WTC11 (cell line): ENCODE data around the gene GGA3. TPM values are rescaled to one million over a fixed set of nuclear protein-coding genes. Genes with fewer than 3 reads are reported as not detected.

Source experiments
- CBFB ChIP-seq: sonication (generic); formaldehyde crosslinking; IDR thresholded peaks from 2 replicates; pipeline ENCODE4 v1.8.1; 2022; ENCODE audit warnings: mild to moderate bottlenecking, low read depth, missing genetic modification reagents
- CREM ChIP-seq: sonication (generic); formaldehyde crosslinking; IDR thresholded peaks from 2 replicates; pipeline ENCODE4 v1.8.1; 2022; ENCODE audit warnings: mild to moderate bottlenecking, missing genetic modification reagents, moderate library complexity
- FOXJ3 ChIP-seq: sonication (generic); formaldehyde crosslinking; IDR thresholded peaks from 2 replicates; pipeline ENCODE4 v1.9.0; 2021; ENCODE audit warnings: missing genetic modification reagents, mild to moderate bottlenecking, borderline replicate concordance
- FOXK1 ChIP-seq: sonication (generic); formaldehyde crosslinking; IDR thresholded peaks from 2 replicates; pipeline ENCODE4 v1.8.0; 2022; ENCODE audit warnings: mild to moderate bottlenecking, moderate library complexity, missing genetic modification reagents
- GRHL2 ChIP-seq: fragments of 250-450 bp; sonication (Bioruptor Pico); IDR thresholded peaks from 2 replicates; pipeline ENCODE4 v1.8.0; 2022; ENCODE audit warnings: mild to moderate bottlenecking, moderate library complexity; ENCODE audit not compliant: insufficient replicate concordance, severe bottlenecking
- KAT7 ChIP-seq: sonication (generic); formaldehyde crosslinking; IDR thresholded peaks from 2 replicates; pipeline ENCODE4 v1.8.1; 2023; ENCODE audit warnings: missing genetic modification reagents, mild to moderate bottlenecking, borderline replicate concordance
- MYBL2 ChIP-seq: sonication (generic); formaldehyde crosslinking; IDR thresholded peaks from 2 replicates; pipeline ENCODE4 v1.8.1; 2023; ENCODE audit warnings: mild to moderate bottlenecking, moderate library complexity, missing genetic modification reagents
- NR3C1 ChIP-seq: sonication (generic); formaldehyde crosslinking; conservative IDR thresholded peaks from 2 replicates; pipeline ENCODE4 v1.8.1; 2023; ENCODE audit warnings: low read depth, mild to moderate bottlenecking, missing genetic modification reagents
- SP1 ChIP-seq: sonication (generic); formaldehyde crosslinking; conservative IDR thresholded peaks from 2 replicates; pipeline ENCODE4 v1.8.1; 2022; ENCODE audit warnings: missing genetic modification reagents
- TEAD1 ChIP-seq: sonication (generic); formaldehyde crosslinking; IDR thresholded peaks from 2 replicates; pipeline ENCODE4 v1.8.0; 2022; ENCODE audit warnings: mild to moderate bottlenecking, missing genetic modification reagents
- TEAD4 ChIP-seq: sonication (generic); formaldehyde crosslinking; IDR thresholded peaks from 2 replicates; pipeline ENCODE4 v1.8.0; 2022; ENCODE audit warnings: mild to moderate bottlenecking, missing genetic modification reagents
- TP53 ChIP-seq: sonication (generic); formaldehyde crosslinking; IDR thresholded peaks from 2 replicates; pipeline ENCODE4 v1.8.1; 2023; ENCODE audit warnings: mild to moderate bottlenecking, missing genetic modification reagents
- ZNF263 ChIP-seq: sonication (generic); formaldehyde crosslinking; IDR thresholded peaks from 2 replicates; pipeline ENCODE4 v1.8.1; 2022; ENCODE audit warnings: low read depth, mild to moderate bottlenecking, moderate library complexity, missing genetic modification reagents
- ZNF317 ChIP-seq: sonication (generic); formaldehyde crosslinking; IDR thresholded peaks from 2 replicates; pipeline ENCODE4 v1.8.1; 2023; ENCODE audit warnings: low read depth, mild to moderate bottlenecking, moderate library complexity, missing genetic modification reagents, borderline replicate concordance
- total RNA-seq: library from RNA; stranded (reverse); gene quantifications from 3 replicates; pipeline ENCODE4 v1.2.3, GENCODE V29; 2021
- TF ChIP-seq, protein P1 (sequence below): sonication (generic); formaldehyde crosslinking; IDR thresholded peaks from 2 replicates; pipeline ENCODE4 v1.8.1; 2023; ENCODE audit warnings: mild to moderate bottlenecking, missing genetic modification reagents, borderline replicate concordance
- TF ChIP-seq, protein P2 (sequence below): sonication (generic); formaldehyde crosslinking; IDR thresholded peaks from 2 replicates; pipeline ENCODE4 v1.8.0; 2022; ENCODE audit warnings: missing genetic modification reagents
- TF ChIP-seq, protein P3 (sequence below): fragments of 250-450 bp; sonication (Bioruptor Pico); conservative IDR thresholded peaks from 2 replicates; pipeline ENCODE4 v1.9.0; 2021; ENCODE audit warnings: mild to moderate bottlenecking
- TF ChIP-seq, protein P4 (sequence below): sonication (generic); formaldehyde crosslinking; IDR thresholded peaks from 2 replicates; pipeline ENCODE4 v1.8.1; 2023; ENCODE audit warnings: mild to moderate bottlenecking, missing genetic modification reagents, moderate library complexity
- TF ChIP-seq, protein P5 (sequence below): sonication (generic); formaldehyde crosslinking; IDR thresholded peaks from 2 replicates; pipeline ENCODE4 v1.8.0; 2023; ENCODE audit warnings: missing genetic modification reagents
- TF ChIP-seq, protein P6 (sequence below): sonication (generic); formaldehyde crosslinking; IDR thresholded peaks from 2 replicates; pipeline ENCODE4 v1.8.0; 2022; ENCODE audit warnings: mild to moderate bottlenecking, missing genetic modification reagents
- TF ChIP-seq, protein P7 (sequence below): sonication (generic); formaldehyde crosslinking; conservative IDR thresholded peaks from 2 replicates; pipeline ENCODE4 v1.8.1; 2022; ENCODE audit warnings: mild to moderate bottlenecking, missing genetic modification reagents
- TF ChIP-seq, protein P8 (sequence below): fragments of 250-450 bp; sonication (Bioruptor Pico); IDR thresholded peaks from 2 replicates; pipeline ENCODE4 v1.9.0; 2021; ENCODE audit warnings: moderate library complexity, mild to moderate bottlenecking, inconsistent platforms, borderline replicate concordance
- TF ChIP-seq, protein P9 (sequence below): sonication (generic); formaldehyde crosslinking; IDR thresholded peaks from 2 replicates; pipeline ENCODE4 v1.8.1; 2022; ENCODE audit warnings: mild to moderate bottlenecking, moderate library complexity, missing genetic modification reagents

Gene GGA3
- total RNA-seq, 1 experiment from 2014 or later, result 66.9 TPM

DNA sequence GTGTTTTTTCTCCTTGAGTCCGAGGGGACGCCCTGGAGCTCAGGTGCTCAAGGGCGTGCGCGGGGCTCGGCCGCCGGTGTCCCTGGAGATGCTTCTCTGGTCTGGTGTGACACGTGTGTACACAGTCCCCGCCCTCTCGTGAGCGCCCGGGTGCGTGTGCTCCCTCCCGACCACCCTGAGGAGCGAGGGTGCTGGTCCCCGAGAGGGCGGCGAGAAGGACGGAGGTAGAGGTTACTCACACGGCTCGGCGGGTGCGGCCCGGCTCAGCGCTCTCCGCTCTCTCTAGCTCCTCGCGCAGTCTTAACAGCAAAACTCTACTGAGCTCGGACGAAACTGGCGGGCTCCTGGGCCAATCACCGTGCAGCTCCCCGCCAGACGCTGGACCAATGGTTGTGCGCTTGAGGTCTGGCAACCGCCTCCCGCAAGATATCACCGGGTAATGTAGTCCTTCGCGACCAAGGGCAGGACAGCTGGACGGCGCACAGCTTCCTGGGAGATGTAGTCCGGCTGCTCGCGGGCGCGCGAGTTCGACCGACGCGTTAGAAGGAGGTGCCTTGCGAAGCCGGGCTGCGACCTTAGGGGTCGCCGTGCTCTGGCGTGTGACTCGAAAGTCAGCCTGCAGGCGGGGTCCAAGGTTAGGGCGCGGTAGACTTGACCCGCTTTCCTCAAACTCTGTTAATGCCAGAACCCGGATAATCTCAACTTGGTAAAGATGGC lies 27.9 kb upstream of the GGA3 start, which contains the start of gene SLC25A19 (continued):
- TF ChIP-seq, protein P1, sequence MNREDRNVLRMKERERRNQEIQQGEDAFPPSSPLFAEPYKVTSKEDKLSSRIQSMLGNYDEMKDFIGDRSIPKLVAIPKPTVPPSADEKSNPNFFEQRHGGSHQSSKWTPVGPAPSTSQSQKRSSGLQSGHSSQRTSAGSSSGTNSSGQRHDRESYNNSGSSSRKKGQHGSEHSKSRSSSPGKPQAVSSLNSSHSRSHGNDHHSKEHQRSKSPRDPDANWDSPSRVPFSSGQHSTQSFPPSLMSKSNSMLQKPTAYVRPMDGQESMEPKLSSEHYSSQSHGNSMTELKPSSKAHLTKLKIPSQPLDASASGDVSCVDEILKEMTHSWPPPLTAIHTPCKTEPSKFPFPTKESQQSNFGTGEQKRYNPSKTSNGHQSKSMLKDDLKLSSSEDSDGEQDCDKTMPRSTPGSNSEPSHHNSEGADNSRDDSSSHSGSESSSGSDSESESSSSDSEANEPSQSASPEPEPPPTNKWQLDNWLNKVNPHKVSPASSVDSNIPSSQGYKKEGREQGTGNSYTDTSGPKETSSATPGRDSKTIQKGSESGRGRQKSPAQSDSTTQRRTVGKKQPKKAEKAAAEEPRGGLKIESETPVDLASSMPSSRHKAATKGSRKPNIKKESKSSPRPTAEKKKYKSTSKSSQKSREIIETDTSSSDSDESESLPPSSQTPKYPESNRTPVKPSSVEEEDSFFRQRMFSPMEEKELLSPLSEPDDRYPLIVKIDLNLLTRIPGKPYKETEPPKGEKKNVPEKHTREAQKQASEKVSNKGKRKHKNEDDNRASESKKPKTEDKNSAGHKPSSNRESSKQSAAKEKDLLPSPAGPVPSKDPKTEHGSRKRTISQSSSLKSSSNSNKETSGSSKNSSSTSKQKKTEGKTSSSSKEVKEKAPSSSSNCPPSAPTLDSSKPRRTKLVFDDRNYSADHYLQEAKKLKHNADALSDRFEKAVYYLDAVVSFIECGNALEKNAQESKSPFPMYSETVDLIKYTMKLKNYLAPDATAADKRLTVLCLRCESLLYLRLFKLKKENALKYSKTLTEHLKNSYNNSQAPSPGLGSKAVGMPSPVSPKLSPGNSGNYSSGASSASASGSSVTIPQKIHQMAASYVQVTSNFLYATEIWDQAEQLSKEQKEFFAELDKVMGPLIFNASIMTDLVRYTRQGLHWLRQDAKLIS (CRISPR knock-in tag), result no peak
- TF ChIP-seq, protein P2, sequence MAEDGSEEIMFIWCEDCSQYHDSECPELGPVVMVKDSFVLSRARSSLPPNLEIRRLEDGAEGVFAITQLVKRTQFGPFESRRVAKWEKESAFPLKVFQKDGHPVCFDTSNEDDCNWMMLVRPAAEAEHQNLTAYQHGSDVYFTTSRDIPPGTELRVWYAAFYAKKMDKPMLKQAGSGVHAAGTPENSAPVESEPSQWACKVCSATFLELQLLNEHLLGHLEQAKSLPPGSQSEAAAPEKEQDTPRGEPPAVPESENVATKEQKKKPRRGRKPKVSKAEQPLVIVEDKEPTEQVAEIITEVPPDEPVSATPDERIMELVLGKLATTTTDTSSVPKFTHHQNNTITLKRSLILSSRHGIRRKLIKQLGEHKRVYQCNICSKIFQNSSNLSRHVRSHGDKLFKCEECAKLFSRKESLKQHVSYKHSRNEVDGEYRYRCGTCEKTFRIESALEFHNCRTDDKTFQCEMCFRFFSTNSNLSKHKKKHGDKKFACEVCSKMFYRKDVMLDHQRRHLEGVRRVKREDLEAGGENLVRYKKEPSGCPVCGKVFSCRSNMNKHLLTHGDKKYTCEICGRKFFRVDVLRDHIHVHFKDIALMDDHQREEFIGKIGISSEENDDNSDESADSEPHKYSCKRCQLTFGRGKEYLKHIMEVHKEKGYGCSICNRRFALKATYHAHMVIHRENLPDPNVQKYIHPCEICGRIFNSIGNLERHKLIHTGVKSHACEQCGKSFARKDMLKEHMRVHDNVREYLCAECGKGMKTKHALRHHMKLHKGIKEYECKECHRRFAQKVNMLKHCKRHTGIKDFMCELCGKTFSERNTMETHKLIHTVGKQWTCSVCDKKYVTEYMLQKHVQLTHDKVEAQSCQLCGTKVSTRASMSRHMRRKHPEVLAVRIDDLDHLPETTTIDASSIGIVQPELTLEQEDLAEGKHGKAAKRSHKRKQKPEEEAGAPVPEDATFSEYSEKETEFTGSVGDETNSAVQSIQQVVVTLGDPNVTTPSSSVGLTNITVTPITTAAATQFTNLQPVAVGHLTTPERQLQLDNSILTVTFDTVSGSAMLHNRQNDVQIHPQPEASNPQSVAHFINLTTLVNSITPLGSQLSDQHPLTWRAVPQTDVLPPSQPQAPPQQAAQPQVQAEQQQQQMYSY (CRISPR knock-in tag), result no peak
- TF ChIP-seq NR3C1 (CRISPR knock-in tag), result 0 out of 2 replicates have a peak, but pooled peaks have one; percentile 71
- no peak for TF ChIP-seq FOXJ3 (CRISPR knock-in tag)
- no peak for TF ChIP-seq ZNF317 (CRISPR knock-in tag)
- TF ChIP-seq, protein P3, sequence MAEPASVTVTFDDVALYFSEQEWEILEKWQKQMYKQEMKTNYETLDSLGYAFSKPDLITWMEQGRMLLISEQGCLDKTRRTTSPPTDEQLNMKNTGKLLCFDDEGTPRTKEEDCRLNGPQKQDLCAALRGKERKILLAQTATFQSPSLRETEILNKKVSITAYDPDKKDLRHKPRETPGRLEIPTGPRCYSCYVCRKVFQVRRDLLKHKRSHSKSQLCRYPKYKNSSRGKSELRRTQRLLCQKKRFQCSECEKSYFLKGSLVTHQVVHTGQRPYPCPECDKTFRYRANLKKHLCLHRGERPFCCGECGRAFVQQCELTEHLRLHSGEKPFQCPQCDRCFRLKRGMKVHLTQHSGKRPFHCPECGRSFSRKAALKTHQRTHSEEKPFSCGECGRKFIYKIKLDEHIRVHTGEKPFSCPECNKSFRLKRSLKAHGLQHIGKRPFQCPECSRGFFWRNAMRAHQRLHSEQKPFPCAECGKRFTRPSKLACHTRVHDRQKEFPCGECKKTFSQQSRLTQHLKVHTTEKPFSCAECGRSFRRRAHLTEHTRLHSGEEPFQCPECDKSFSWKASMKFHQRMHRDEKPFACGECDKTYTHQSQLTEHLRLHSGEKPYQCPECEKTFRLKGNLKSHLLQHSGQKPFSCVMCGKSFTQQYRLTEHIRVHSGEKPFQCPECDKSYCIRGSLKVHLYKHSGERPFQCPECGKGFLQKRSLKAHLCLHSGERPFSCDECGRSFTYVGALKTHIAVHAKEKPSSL (CRISPR knock-in tag), result no peak
- TF ChIP-seq ZNF263 (CRISPR knock-in tag), result no peak
- TF ChIP-seq TEAD4 (CRISPR knock-in tag), result no peak
- peak; percentile 72; the same call in 1 of the 2 replicates for TF ChIP-seq MYBL2
- TF ChIP-seq TEAD1 (CRISPR knock-in tag), result 0 out of 2 replicates have a peak, but pooled peaks have one; percentile 9
- TF ChIP-seq, protein P4, sequence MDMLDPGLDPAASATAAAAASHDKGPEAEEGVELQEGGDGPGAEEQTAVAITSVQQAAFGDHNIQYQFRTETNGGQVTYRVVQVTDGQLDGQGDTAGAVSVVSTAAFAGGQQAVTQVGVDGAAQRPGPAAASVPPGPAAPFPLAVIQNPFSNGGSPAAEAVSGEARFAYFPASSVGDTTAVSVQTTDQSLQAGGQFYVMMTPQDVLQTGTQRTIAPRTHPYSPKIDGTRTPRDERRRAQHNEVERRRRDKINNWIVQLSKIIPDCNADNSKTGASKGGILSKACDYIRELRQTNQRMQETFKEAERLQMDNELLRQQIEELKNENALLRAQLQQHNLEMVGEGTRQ (CRISPR knock-in tag), result peak; percentile 67
- TF ChIP-seq FOXK1 (CRISPR knock-in tag), result peak; percentile 82
- TF ChIP-seq, protein P5, sequence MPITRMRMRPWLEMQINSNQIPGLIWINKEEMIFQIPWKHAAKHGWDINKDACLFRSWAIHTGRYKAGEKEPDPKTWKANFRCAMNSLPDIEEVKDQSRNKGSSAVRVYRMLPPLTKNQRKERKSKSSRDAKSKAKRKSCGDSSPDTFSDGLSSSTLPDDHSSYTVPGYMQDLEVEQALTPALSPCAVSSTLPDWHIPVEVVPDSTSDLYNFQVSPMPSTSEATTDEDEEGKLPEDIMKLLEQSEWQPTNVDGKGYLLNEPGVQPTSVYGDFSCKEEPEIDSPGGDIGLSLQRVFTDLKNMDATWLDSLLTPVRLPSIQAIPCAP (CRISPR knock-in tag), result no peak
- TF ChIP-seq CBFB, result no peak
- TF ChIP-seq GRHL2 (CRISPR knock-in tag), result no peak
- TF ChIP-seq, protein P6, sequence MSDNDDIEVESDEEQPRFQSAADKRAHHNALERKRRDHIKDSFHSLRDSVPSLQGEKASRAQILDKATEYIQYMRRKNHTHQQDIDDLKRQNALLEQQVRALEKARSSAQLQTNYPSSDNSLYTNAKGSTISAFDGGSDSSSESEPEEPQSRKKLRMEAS (CRISPR knock-in tag), result peak; percentile 61
- TF ChIP-seq CREM, result no peak; the same call in 1 of the 2 replicates
- TF ChIP-seq, protein P7, sequence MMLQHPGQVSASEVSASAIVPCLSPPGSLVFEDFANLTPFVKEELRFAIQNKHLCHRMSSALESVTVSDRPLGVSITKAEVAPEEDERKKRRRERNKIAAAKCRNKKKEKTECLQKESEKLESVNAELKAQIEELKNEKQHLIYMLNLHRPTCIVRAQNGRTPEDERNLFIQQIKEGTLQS (CRISPR knock-in tag), result no peak
- TF ChIP-seq, protein P8, sequence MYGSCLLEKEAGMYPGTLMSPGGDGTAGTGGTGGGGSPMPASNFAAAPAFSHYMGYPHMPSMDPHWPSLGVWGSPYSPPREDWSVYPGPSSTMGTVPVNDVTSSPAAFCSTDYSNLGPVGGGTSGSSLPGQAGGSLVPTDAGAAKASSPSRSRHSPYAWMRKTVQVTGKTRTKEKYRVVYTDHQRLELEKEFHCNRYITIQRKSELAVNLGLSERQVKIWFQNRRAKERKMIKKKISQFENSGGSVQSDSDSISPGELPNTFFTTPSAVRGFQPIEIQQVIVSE (CRISPR knock-in tag), result no peak
- peak; percentile 77; the same call in 1 of the 2 replicates for TF ChIP-seq SP1 (CRISPR knock-in tag)
- TF ChIP-seq KAT7 (CRISPR knock-in tag), result 0 out of 2 replicates have a peak, but pooled peaks have one; percentile 66
- TF ChIP-seq TP53 (CRISPR knock-in tag), result 0 out of 2 replicates have a peak, but pooled peaks have one; percentile 35
- TF ChIP-seq, protein P9, sequence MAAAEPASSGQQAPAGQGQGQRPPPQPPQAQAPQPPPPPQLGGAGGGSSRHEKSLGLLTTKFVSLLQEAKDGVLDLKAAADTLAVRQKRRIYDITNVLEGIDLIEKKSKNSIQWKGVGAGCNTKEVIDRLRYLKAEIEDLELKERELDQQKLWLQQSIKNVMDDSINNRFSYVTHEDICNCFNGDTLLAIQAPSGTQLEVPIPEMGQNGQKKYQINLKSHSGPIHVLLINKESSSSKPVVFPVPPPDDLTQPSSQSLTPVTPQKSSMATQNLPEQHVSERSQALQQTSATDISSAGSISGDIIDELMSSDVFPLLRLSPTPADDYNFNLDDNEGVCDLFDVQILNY (CRISPR knock-in tag), result peak; percentile 84; the same call in 1 of the 2 replicates
